Measurements from ENCODE around the gene KRT14. TPM values are rescaled to one million over a fixed set of nuclear protein-coding genes. Genes with fewer than 3 reads are reported as not detected.
A peak's percentile ranks its signal among the peaks of the same experiment; 100 is the strongest.

The KRT14 gene
- total RNA-seq, 1 experiment from 2014 or later = not detected

DNA sequence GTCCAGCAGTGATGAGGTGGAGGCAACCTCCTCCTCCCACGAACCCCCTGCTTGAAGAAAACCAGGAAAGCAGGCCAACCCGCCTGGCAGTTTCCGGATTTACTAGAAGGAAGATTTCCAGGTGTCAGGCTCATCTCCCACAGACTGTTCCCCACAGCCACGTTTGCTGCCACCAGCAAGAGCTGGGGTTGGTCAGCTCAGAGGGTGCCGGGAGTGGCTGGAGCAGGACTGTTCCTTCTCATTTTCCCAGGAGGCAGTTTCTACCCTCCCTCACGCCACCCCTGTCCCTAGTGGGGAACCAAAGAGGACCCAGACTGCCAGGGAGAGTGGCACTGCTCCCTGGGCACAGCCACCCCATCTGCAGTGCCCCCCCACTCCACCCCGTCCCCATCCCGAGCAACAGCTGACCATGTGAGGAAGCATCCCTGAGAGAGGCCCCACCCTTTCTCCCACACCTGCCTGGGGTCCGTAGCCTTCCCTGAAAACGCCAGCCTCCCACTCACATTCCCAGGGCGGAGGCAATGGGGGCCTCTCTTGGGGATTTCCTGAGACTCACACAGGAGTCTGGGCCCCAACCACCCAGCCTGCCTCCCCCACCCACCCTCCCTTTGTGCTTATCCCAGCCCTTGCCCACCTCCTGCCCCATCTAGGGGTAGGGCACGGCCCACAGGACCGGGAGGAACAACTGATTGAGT is 31.8 kb upstream of the KRT14 start:
- Histone ChIP-seq H3K23me2 (ENCODE audit: insufficient read length, low read depth, low read length, poor library complexity, severe bottlenecking) (no peaks in the 10 kb centered on the region), H2BK15ac (ENCODE audit: low read depth, low read length) (no peak overlapping the region), H3K4ac (ENCODE audit: low read depth, low read length) (no peak overlapping the region), H2BK20ac (ENCODE audit: low read depth, low read length, poor library complexity, severe bottlenecking) (no peak overlapping the region), H2BK120ac (ENCODE audit: low read depth, low read length, poor library complexity, severe bottlenecking) (no peak overlapping the region), H3T11ph (ENCODE audit: low read length) (no peak overlapping the region), H2BK12ac (ENCODE audit: insufficient read length, low read depth, low read length) (no peak overlapping the region), H3K9ac (ENCODE audit: extremely low read depth, insufficient read length, low read length) (no peak overlapping the region), H3K79me1 (ENCODE audit: insufficient read depth, low read depth, low read length, poor library complexity, severe bottlenecking) (no peaks in the 10 kb centered on the region), H3K18ac (ENCODE audit: insufficient read length, low read depth, low read length) (no peak overlapping the region), H4K91ac (ENCODE audit: insufficient read length, low read depth, low read length) (no peak overlapping the region), H2AK5ac (ENCODE audit: insufficient read length, low read length) (no peak overlapping the region), H3K27ac (ENCODE audit: insufficient read length, low read depth, low read length) (no peak overlapping the region), H3K4me1 (ENCODE audit: insufficient read depth, low read length) (no peaks in the 10 kb centered on the region; the same call in 1 of the 2 replicates), H4K5ac (ENCODE audit: insufficient read length, low read depth, low read length) (no peak overlapping the region), H3K27me3 (ENCODE audit: insufficient read depth, low read length) (no peaks in the 10 kb centered on the region), H4K20me1 (ENCODE audit: control insufficient read depth, insufficient read depth, insufficient read length) (no peaks in the 10 kb centered on the region), H4K8ac (replicated peaks; ENCODE audit: insufficient read length, low read depth, low read length) (no peak overlapping the region), H2AFZ (ENCODE audit: low read length) (no peak overlapping the region), H3K4me2 (ENCODE audit: insufficient read depth, insufficient read length, low read length) (no peak overlapping the region), H3K14ac (ENCODE audit: insufficient read depth, low read length) (no peak overlapping the region), H3K56ac (ENCODE audit: insufficient read length, low read depth, low read length) (no peak overlapping the region), H3K79me2 (ENCODE audit: insufficient read depth, low read length) (no peaks in the 10 kb centered on the region), H2BK5ac (ENCODE audit: insufficient read length, low read length) (no peak overlapping the region), H3K23ac (ENCODE audit: insufficient read length, low read depth, low read length) (no peak overlapping the region), H3K9me3 (ENCODE audit: control insufficient read depth, low read depth, low read length) (no peaks in the 10 kb centered on the region)
- H3K27ac Mint-ChIP-seq = peak overlapping the region in 1 of 3 experiments; percentile 79; a peak in 1 of 7 replicates
- TF ChIP-seq CTCF (conservative IDR thresholded peaks at IDR 0.05) = no peak
- H3K9me3 Mint-ChIP-seq = no peaks in the 10 kb centered on the region
- peaks cover 2% of the 10 kb centered on the region for H3K27me3 Mint-ChIP-seq (ENCODE audit: low read depth)
- H3K4me3 Mint-ChIP-seq = no peak overlapping the region
- H3K4me1 Mint-ChIP-seq = peaks cover 7 to 30% of the 10 kb centered on the region in 2 experiments
- no peak for DNase-seq
- H3K36me3 Mint-ChIP-seq (ENCODE audit: insufficient read depth in 1 of 3, low read depth in 3 of 3) = no peaks in the 10 kb centered on the region; a peak in 1 of 7 replicates
- WGBS (ENCODE audit: extremely low coverage, insufficient read length, low lambda C conversion rate) = no CpG with 5 or more reads among the region's 13 CpGs

All from H9 (cell line).